Cerebellar cortex (tissue), 1 donor: Measurements from ENCODE around the gene BARHL2.
A peak's percentile ranks its signal among the peaks of the same experiment; 100 is the strongest.

Experiments
- DNase-seq: peaks from one replicate; pipeline ENCODE4 v3.0.0-alpha.2; 2015; ENCODE audit warnings: low spot score

The BARHL2 gene

DNA sequence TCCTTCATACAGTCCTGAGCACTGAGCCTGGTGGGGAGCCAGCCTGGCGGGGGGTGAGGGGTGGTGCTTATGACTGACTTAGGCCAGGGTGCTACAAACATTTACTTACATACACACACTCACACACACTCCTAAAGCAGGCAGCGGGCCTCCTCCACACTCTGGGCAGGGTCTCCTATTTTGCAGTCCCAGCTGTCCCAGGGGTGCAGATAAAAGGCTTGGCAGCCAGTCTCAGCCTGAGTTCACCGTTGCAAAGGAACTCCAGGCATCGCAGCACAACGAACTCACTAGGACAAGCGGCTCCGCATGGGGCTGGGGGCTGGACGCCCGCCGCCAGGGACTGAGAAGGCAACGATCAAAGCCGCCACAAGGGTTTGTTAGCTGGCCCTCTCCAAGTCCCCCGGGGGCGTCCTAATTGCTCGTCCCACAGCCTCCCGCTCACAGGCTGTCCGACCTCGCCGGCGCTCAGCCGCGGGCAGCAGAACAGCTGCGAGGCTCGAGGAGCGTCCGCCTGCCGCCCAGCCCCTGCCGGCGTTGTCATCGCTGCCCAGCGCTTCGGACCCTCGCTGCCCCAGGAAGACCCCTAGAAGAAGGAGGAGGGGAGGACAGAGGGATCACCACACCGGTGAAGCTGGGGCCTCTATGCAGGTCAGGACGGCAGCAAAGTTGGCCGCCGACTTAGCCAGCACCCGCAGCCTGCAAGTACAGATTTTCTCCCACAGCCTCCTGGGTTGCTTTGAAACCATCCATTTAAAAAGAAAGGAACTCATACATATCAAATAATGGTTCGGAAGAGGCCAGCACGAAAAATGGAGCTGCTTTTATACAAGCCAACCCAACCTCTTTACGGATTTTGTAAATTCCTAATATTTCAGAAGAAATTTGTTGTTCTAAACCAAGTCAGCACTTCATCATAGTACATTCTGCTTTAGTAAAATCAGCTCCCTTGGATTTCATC, 6.2 kb downstream of the BARHL2 start:
- DNase-seq: peak; percentile 34

GRCh38 chr1:90709535-90709934, 7.6 kb downstream of the BARHL2 start:
- peak; percentile 38 for DNase-seq

- no peak for DNase-seq
Measured at GRCh38 chr1:90708826-90709225, 8.3 kb downstream of the BARHL2 start.

- peak; percentile 16 for DNase-seq
Measured at GRCh38 chr1:90708236-90708786, 8.8 kb downstream of the BARHL2 start.

- DNase-seq: peak; percentile 47
Measured at GRCh38 chr1:90707363-90707710, 9.8 kb downstream of the BARHL2 start.

- peak; percentile 64 for DNase-seq
Measured at GRCh38 chr1:90706437-90707362, 10.4 kb downstream of the BARHL2 start.

- DNase-seq: no peak
Measured at GRCh38 chr1:90705956-90706355, 11.1 kb downstream of the BARHL2 start.

DNA sequence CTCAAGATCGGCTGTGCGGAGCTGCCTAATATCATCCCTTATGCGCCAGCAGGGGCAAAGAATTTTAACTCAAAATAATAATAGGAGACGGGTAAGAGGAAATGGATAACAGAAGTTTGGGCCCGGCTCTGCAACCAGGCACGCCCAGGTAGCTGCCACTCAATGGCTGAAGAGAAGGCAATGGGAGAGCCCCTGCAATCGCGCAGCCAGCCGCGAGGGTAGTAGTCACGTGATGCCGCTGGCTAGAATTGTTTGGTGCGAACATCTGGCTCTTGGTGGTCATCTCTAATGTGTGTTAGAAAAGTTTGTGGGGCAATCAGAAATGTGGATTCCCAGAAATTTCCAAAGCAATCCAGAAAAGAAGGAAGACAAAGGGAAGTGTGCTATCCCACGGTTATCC, 12.3 kb downstream of the BARHL2 start:
- DNase-seq: no peak

DNA sequence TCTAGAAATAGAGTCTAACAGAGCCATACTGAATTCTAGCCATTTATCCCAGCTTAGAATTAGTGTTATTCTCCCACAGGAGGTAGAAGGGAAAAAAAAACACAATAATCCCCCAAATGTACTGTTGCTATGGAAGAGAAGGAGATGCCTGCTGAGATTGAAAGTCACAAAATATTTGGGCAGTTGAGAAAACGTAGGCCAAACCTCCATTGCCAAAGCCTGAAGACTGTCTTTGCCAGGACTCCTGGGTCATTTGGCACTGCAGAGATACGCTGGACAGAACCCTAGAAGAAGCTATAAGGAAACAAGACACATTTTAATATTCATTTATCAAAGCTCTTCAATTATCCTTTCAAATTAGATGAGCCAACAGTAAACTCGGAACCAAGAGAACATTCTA, 22.3 kb downstream of the BARHL2 start:
- peak; percentile 67 for DNase-seq

- DNase-seq: no peak
Measured at GRCh38 chr1:90687747-90688146, 29.4 kb downstream of the BARHL2 start.

DNA sequence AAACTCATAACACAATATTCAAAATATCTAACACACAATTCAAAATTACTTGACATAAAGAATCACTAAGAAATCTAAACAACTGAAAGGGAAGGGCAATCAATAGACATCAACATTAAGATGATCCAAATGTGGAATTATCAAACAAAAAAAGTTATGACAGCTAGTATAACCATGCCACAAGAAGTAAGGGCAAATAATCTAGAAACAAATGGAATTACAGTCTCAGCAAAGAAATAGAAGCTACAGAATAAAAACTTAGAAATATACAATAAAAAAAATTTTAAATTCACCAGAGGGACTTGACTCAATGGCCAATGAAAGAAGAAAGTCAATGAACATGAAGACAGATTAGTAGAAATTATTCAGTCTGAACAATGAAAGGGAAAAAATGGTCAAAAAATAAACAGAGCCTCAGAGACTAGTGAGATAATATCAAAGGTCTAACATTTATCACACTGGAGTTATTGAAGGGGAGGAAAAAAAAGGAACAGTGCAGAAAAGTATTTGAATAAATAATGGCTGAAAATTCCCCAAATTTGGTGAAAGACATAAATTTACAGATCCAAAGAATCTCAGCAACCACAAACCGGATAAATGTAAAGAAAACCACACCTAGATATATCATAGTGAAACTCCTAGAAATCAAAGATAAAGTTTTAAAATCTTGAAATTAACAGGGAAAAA, 41.8 kb downstream of the BARHL2 start:
- DNase-seq: no peak

DNA sequence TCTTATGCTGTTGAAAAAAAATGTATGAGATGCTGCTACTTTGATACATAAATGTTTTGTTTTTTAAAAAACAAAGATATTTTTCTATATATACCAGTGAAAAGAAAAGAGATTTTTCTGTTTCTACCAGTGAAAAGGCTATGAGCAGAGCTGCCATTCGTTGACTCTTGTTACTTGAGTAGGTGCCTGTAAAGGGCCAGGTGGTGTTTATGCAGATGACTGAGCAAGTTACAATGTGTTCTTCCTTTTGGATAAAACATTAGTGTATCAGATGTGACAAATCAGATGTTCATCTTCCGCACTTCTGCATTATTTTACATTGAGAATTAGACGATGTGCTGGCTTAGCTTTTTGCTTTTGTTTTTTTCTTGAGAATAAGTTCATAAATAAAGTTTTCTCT, 45.4 kb downstream of the BARHL2 start:
- DNase-seq: peak; percentile 96

DNA sequence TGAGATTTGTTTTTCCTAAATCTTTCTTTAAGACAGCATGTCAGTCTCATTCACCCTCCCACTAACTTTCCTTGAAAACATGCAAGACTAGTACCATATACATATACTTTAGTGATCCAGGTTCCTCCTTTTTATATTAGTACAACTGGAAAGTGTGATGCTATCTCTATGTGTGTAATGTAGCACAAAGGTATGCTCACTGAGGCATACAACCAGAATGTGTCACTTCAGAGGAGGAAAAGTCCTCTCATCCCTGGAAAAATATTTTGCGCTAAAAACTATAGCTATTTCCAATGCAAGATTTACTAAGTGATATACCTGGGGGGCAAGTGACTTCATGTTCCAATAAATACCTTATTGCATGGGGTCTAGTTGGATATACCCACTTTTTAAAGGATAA, 45.9 kb downstream of the BARHL2 start:
- peak; percentile 87 for DNase-seq
